ENCODE measurements around the gene CERS5. TPM values are rescaled to one million over a fixed set of nuclear protein-coding genes. Genes with fewer than 3 reads are reported as not detected.

The CERS5 gene
- total RNA-seq, 2 donors from 2014 or later: 72.0 to 77.6 TPM

Other genes with a start within 250 kb of the CERS5 start
- gene AQP2, start 216.6 kb downstream of the CERS5 start, total RNA-seq: not detected
- not detected for gene AQP5, start 205.5 kb downstream of the CERS5 start, total RNA-seq
- gene AQP6, start 194.4 kb downstream of the CERS5 start, total RNA-seq: not detected
- gene RACGAP1, start 141.9 kb downstream of the CERS5 start, total RNA-seq: 100 to 1,000 TPM; 132 to 145 TPM
- gene ASIC1, start 109.8 kb downstream of the CERS5 start, total RNA-seq: 1 to 10 TPM in 1 of 2 donors, under 1 TPM in 1; 0.53 to 1.4 TPM
- gene SMARCD1, start 82.0 kb downstream of the CERS5 start, total RNA-seq: 10 to 100 TPM; 29.4 to 57.3 TPM
- under 1 TPM in 1 of 2 donors, not detected in 1; 0.35 TPM for gene GPD1, start 63.4 kb downstream of the CERS5 start, total RNA-seq
- gene COX14, start 55.1 kb downstream of the CERS5 start, total RNA-seq: 10 to 100 TPM; 29.8 to 55.5 TPM
- 10 to 100 TPM; 61.8 to 65.7 TPM for gene LIMA1, start 116.2 kb upstream of the CERS5 start, total RNA-seq
- gene FAM186A, start 229.2 kb upstream of the CERS5 start, total RNA-seq: not detected
- 10 to 100 TPM; 35.2 to 80.7 TPM for gene LARP4, start 233.5 kb upstream of the CERS5 start, total RNA-seq

All from activated T-helper 17 cell treated with anti-CD3 and anti-CD28 coated beads, Interleukin-2, amount 50 U/mL, for 72 hours (primary cell).